Left lung (tissue), 10 donors: ENCODE data around the gene QRSL1. TPM values are rescaled to one million over a fixed set of nuclear protein-coding genes. Genes with fewer than 3 reads are reported as not detected.

Source experiments
- ATAC-seq: fragments of 200-7000 bp; cut with Tn5 transposase; one replicate; pipeline ENCODE4 v1.9.1; 2020; ENCODE audit warnings: moderate library complexity
- DNase-seq, 4 donors: peaks; one replicate each; pipeline ENCODE4 v3.0.0-alpha.2; 2013 to 2020
- H3K27ac ChIP-seq, 2 donors: fragments of 200-600 bp; sonication (generic) in 1 of 2; one replicate each; pipeline versions ENCODE4 v1.5.0 to v1.8.0; 2020 to 2021
- H3K27me3 ChIP-seq, 2 donors: fragments of 200-600 bp; sonication (generic) in 1 of 2; one replicate each; pipeline versions ENCODE4 v1.5.0 to v1.8.0; 2020 to 2021
- H3K36me3 ChIP-seq, 2 donors: fragments of 200-600 bp; sonication (generic) in 1 of 2; one replicate each; pipeline versions ENCODE4 v1.5.0 to v1.8.0; 2020 to 2021
- H3K4me1 ChIP-seq, 2 donors: fragments of 200-600 bp; one replicate each; pipeline ENCODE4 v1.8.0; 2021
- H3K4me3 ChIP-seq, 2 donors: fragments of 200-600 bp; sonication (generic) in 1 of 2; one replicate each; pipeline versions ENCODE4 v1.5.0 to v1.8.0; 2020 to 2021; ENCODE audit warnings: mild to moderate bottlenecking in 1 of 2
- H3K9me3 ChIP-seq, 2 donors: fragments of 200-600 bp; sonication (generic) in 1 of 2; one replicate each; pipeline versions ENCODE4 v1.5.0 to v1.8.0; 2020 to 2021
- intact Hi-C, 2 donors: fragments of 100-400 bp; cut with DNase I; formaldehyde crosslinking; loops; one replicate each; pipeline versions ENCODE4 v1.11.2 to v1.14.2; 2022
- polyA plus RNA-seq, 6 donors: library from polyadenylated mRNA; unstranded; fragments of 120-200 nt; gene quantifications; one replicate each; pipeline ENCODE4 v1.2.1, GENCODE V29; 2013; ENCODE audit not compliant: insufficient read length in 6 of 6
- total RNA-seq, 2 donors: library from RNA; stranded (reverse); fragmentation: NEBNext Ultra II Directional; extraction: Animal tissue kit (Norgen Biotek cat#: 25700); gene quantifications; one replicate each; pipeline ENCODE4 v1.2.1, GENCODE V29; 2021
- TF ChIP-seq, protein P1 (sequence below), 2 donors: fragments of 200-600 bp; sonication (generic) in 1 of 2; IDR thresholded peaks; one replicate each; pipeline versions ENCODE4 v1.5.0 to v1.8.0; 2021; ENCODE audit warnings: antibody characterized with exemption in 2 of 2
- donor health status: DM: no; HTN: yes; CAD: no.
- donor health status: DM: no; HTN: no; CAD: no.

QRSL1 gene
- total and polyA plus RNA-seq, 8 donors: 9.7 to 18.6 (median 16.3) TPM

DNA sequence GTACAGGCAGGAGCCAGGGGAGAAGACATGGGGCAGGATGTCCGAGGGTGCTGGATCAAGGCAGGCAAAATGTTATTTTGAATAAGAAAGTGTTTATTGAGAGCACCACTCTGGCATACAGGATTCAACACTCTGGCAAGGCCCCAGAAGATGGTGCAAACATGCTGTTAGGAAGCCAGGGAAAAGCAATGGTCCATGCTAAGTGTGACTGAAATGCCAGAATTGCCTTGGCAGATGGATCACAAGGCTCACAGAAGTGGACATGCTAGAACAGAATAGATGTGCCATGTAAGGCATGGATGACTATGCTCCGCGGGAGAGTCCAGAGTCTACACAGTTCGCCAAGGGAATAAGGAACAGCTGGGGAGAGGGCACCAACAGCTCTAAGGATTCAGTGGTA is 54.6 kb downstream of the QRSL1 start:
- no peaks in the 10 kb centered on the region for H3K27me3 ChIP-seq
- H3K4me3 ChIP-seq: no peak overlapping the region
- TF ChIP-seq, protein P1, sequence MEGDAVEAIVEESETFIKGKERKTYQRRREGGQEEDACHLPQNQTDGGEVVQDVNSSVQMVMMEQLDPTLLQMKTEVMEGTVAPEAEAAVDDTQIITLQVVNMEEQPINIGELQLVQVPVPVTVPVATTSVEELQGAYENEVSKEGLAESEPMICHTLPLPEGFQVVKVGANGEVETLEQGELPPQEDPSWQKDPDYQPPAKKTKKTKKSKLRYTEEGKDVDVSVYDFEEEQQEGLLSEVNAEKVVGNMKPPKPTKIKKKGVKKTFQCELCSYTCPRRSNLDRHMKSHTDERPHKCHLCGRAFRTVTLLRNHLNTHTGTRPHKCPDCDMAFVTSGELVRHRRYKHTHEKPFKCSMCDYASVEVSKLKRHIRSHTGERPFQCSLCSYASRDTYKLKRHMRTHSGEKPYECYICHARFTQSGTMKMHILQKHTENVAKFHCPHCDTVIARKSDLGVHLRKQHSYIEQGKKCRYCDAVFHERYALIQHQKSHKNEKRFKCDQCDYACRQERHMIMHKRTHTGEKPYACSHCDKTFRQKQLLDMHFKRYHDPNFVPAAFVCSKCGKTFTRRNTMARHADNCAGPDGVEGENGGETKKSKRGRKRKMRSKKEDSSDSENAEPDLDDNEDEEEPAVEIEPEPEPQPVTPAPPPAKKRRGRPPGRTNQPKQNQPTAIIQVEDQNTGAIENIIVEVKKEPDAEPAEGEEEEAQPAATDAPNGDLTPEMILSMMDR (IDR thresholded peaks at IDR 0.05): no peak
- intact Hi-C loops: no loop called here
- DNase-seq (no peak), ATAC-seq (no peak)
- no peaks in the 10 kb centered on the region for H3K36me3 ChIP-seq
- H3K27ac ChIP-seq: no peak overlapping the region
- no peaks in the 10 kb centered on the region for H3K9me3 ChIP-seq
- H3K4me1 ChIP-seq: no peaks in the 10 kb centered on the region

DNA sequence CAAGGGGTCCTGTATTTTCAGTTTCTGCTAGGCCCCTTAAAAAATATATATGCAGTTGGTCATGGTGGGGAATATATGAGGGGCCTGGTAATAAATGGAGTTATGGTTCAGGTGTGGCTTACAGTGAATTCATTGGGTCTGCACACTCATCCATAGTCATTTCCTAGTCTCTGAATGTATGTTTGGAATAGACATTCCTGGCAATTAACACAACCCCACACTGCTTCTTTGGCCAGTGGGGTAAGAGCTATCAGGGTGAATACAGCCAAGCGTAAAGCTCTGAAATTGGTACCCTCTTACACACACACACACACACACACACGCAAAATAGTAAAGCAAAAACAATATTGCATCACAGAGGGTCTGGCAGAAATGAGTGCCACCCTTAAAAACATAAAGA is 56.5 kb downstream of the QRSL1 start:
- Histone ChIP-seq H3K27me3 (no peaks in the 10 kb centered on the region), H3K27ac (no peak overlapping the region), H3K36me3 (no peaks in the 10 kb centered on the region), H3K4me3 (no peak overlapping the region), H3K4me1 (no peaks in the 10 kb centered on the region), H3K9me3 (no peaks in the 10 kb centered on the region)
- ATAC-seq (no peak), DNase-seq (no peak)
- intact Hi-C loops: no loop called here
- TF ChIP-seq, protein P1 (IDR thresholded peaks at IDR 0.05): no peak

- no peaks in the 10 kb centered on the region for H3K4me1 ChIP-seq
- TF ChIP-seq, protein P1 (IDR thresholded peaks at IDR 0.05): no peak
- H3K4me3 ChIP-seq: no peak overlapping the region
- intact Hi-C loops: no loop called here
- ATAC-seq (peak; percentile 53), DNase-seq (no peak)
- no peaks in the 10 kb centered on the region for H3K9me3 ChIP-seq
- H3K27me3 ChIP-seq: no peaks in the 10 kb centered on the region
- no peak overlapping the region for H3K27ac ChIP-seq
- H3K36me3 ChIP-seq: no peaks in the 10 kb centered on the region
Measured at GRCh38 chr6:106688177-106688951, 59.0 kb downstream of the QRSL1 start.

GRCh38 chr6:106692112-106692818 is 62.9 kb downstream of the QRSL1 start:
- no peaks in the 10 kb centered on the region for H3K4me1 ChIP-seq
- no peaks in the 10 kb centered on the region for H3K9me3 ChIP-seq
- intact Hi-C loops: no loop called here
- TF ChIP-seq, protein P1 (IDR thresholded peaks at IDR 0.05): no peak
- H3K4me3 ChIP-seq: no peak overlapping the region
- H3K27ac ChIP-seq: no peak overlapping the region
- peak; percentile 66 for ATAC-seq
- peak in 2 of 4 donors; percentile 16 to 37 for DNase-seq
- no peaks in the 10 kb centered on the region for H3K36me3 ChIP-seq
- no peaks in the 10 kb centered on the region for H3K27me3 ChIP-seq

- Histone ChIP-seq H3K4me1 (no peaks in the 10 kb centered on the region), H3K9me3 (no peaks in the 10 kb centered on the region), H3K27ac (no peak overlapping the region), H3K4me3 (no peak overlapping the region), H3K27me3 (no peaks in the 10 kb centered on the region), H3K36me3 (no peaks in the 10 kb centered on the region)
- no peak for ATAC-seq
- intact Hi-C loops: no loop called here
- TF ChIP-seq, protein P1 (IDR thresholded peaks at IDR 0.05): no peak
- DNase-seq: no peak
Measured at GRCh38 chr6:106692819-106693208, 63.4 kb downstream of the QRSL1 start.
